HG02610 (cell line): ENCODE measurements around the gene WDR27.
"Not testable (repeated sequence)": the region's sequence is repeated elsewhere in the genome, so short reads cannot be mapped to it uniquely, and the experiment has no call there.

Experiments
- ATAC-seq: cut with Tn5 transposase; IDR thresholded peaks from one replicate; pipeline ENCODE4 v1.9.1; 2021; ENCODE audit warnings: mild to moderate bottlenecking, moderate library complexity; ENCODE audit not compliant: unreplicated experiment

The WDR27 gene

DNA sequence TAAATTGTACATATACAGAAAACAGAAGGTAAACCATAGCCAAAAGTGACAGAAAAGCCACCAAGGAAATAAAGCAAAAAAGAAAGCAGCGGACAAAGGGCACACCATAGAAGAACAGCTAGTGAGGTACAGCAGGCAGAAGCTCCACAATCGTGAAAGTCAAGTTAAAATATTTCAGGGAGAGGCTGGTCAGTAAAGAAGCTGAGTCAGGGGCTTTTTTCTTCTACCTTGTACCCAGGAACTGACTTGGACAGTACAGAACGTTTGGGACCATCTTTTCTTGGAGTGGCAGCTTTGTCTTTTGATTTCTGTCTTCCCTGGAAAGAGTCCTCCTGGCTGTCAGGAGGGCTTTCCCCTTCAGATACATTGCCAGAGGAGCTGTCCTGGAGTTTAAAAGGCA lies 8.2 kb upstream of the WDR27 start:
- no peak for ATAC-seq

DNA sequence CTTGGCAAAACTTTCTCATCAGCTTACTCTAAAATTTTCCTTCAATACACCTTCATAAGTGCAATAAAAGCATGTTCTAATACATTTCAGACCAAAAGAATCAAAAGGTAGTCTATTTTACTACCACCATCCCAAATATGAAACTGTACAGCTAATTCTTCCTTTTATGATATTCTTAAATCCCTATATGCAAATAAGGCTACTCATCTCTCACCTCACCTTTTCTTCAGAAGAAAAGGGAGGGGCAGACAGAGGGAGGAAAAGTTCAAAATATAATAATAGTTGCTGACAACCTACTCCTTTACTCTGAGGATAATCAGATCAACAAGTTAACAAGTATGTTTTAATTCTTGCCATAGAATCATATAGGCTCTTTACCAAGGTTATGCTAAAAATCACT lies 7.5 kb upstream of the WDR27 start:
- ATAC-seq, result peak; percentile 61

DNA sequence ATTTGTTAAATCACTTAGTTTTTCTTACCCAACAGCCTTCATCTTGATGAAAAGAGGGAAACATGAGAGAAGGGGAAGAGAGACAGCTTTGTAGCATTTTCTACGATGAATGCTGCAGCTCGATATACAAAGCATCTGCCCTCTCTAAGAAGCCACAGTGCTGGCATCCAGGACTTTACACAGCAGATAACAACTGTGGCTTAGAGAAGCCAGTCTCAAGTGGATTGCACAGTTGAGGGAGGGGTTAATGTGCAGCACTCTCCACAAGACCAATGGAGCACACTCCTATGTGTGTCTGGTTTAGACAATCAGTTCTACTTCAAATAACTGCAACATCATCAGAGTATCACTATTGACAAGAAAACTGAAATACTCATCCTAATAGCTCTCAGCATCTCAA lies 5.9 kb upstream of the WDR27 start:
- no peak for ATAC-seq

DNA sequence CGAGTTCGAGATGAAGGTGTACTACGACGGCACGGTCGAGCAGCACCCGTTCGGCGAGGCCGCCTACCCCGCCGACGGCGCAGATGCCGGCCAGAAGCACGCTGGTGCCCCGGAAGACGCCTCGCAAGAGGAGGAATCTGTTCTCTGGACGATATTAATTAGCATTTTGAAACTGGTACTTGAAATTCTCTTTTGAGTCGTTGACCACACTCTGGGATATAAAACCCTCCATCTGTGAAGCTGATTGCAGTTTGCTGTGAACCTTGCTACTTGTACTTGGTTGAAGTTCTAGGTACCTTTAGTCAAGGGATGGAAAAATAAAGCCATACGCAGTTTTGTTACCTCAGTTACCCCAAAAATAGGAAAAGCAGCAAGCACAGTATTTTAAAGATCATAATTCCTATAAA lies 1.0 kb upstream of the WDR27 start:
- no peak for ATAC-seq

DNA sequence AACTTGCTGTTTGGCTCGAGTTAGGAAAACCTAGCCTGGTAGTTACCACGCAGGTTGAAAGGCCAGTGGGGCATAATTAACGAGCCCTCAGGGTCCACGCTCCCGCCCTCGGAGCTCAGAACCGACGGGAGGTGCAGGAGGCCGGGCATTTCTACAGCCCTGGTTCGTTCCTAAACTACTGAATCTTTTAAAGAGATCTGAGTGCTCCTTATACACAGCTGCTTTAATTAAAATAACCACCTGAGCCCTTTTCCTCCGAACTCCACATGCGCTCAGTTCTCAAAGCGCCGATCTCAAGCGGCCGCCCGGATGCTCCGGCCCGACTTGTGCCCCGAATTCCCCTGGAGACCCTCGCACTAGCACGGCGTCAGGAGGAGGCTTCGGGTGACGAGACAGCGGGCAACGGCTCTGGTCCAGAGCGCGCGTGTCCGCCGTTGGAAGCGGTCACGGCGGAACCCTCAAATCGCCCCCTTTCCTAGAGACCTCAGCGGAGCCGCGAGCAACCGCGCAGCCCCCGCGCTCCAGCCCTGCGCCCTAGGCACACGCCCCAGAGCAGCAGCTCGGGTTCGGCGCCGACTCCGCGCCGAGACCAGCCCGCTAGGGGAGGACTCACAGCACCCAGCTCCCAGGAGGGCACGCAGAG lies 397 bp downstream of the WDR27 start:
- peak; percentile 8 for ATAC-seq

- ATAC-seq, result no peak
These were observed 1.5 kb downstream of the WDR27 start for GRCh38 chr6:169700296-169700695.

- not testable (repeated sequence) for ATAC-seq
These were observed 4.7 kb downstream of the WDR27 start for GRCh38 chr6:169697115-169697514.

DNA sequence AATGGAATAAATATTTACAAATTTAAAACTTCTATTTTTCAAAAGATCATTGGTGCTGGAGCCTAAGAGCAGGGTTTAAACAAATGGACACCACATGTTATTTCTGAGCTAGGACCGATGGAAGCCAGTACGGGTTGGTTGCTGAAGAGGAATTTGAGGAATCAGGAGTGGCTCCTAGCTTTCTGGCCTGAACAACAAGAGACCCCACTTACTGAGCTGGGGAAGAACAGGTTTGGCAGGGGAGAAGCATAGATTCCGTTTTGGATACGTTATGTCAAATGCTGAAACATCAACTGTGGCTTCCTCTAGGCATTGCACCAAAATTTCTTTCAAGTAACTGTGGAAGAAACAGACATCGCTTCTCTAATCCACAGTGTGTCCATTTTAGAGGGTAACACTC lies 6.7 kb downstream of the WDR27 start:
- no peak for ATAC-seq

DNA sequence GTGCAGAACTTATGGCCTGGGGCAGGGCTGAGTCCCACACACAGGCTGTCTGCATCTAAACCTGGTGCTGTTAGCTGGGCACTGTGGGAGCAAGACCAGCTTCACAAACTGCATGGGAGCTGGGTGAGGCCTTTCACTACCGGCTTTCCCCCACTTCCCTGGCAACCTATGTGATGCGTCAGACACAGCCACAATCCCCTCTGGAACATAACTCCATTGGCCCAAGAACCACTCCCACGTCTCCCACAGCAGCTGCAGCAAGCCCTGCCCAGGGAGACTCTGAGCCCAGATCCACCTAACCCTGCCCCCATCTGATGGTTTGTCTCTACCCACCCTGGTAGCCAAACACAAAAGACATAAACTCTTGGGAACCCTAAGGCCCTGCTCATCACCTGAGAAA lies 9.3 kb downstream of the WDR27 start:
- no peak for ATAC-seq

DNA sequence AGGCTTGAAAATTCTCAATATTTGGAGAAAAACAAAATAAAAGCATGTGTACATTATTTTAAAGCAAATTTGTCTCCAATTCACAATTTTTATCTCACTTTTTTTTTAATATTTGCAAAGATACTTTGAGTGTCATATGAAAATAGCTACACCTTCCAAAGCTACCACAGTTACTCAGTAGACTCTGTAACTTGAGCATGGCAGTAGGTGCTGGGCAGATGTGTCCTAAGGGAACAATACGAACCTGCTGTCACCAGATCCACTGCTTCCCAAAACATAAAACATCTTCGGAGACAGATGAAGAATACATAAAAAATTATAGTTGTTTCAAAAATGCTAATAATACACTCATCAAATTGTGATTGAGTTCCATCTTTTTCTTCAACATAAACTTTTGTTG lies 10.6 kb downstream of the WDR27 start:
- ATAC-seq, result no peak

- ATAC-seq, result no peak
These were observed 12.5 kb downstream of the WDR27 start for GRCh38 chr6:169689287-169689686.

- ATAC-seq, result no peak
These were observed 16.0 kb downstream of the WDR27 start for GRCh38 chr6:169685860-169686259.

- ATAC-seq, result no peak
These were observed 17.8 kb downstream of the WDR27 start for GRCh38 chr6:169684056-169684455.

- ATAC-seq, result no peak
These were observed 23.5 kb downstream of the WDR27 start for GRCh38 chr6:169678342-169678741.

DNA sequence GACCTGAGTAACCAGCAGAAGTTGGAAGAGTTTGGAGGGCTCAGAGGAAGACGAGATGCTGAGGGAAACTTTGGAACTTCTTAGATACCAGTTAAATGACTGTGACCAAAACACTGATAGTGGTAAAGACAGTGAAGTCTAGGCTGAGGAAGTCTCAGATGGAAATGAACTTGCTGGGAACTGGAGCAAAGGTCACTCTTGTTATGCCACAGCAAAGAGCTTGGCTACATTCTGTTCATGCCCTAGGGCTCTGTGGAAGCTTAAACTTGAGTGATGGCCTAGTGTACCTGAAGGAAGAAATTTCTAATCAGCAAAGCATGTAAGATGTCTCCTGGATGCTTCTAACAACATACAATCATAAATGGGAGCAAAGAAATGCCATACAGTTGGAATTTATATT lies 24.7 kb downstream of the WDR27 start:
- ATAC-seq, result no peak

GRCh38 chr6:169675011-169675410 lies 26.8 kb downstream of the WDR27 start:
- no peak for ATAC-seq

DNA sequence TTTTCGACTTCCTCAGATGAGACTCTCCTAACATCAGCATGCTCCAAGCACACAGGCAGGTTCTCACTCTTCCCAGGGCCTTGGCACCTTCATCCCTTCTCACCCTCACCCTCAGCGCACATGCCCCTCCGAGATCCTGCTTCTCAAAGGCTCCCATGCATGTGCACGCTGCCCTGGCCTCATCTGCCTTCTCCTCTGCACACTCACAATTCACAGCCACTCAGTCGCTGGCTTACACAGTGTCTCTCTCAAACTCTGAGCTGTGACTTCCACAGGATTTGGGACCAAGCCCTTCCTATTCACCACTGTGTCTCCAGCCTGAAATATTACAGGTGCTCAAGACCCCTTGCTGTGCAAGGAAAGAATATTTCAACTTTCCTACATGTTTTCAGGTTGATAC lies 30.3 kb downstream of the WDR27 start:
- no peak for ATAC-seq

GRCh38 chr6:169669889-169670288 lies 31.9 kb downstream of the WDR27 start:
- ATAC-seq, result no peak

- ATAC-seq, result no peak
These were observed 32.7 kb downstream of the WDR27 start for GRCh38 chr6:169669147-169669546.

GRCh38 chr6:169668203-169668847 lies 33.5 kb downstream of the WDR27 start:
- no peak for ATAC-seq

GRCh38 chr6:169667716-169668115 lies 34.1 kb downstream of the WDR27 start:
- ATAC-seq, result no peak

- no peak for ATAC-seq
These were observed 35.4 kb downstream of the WDR27 start for GRCh38 chr6:169666441-169666840.

DNA sequence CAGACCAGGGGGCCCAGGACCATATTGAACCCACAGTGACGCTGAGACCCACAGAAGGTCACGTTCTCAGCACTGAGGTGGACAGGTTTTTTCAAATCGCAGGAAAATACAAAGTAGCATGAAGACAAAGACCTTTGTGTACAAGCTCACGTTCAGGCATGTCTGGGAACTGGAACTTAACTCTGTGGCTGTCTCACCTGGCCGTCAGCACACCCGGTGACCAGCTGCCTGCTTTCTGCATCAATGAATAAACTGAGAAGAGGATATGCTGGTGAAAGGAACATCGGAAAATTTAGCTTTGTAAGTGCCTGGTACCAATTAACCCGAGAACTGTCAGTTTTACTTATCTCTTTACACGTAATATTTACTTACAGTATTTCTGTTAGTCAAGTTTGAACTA lies 36.5 kb downstream of the WDR27 start:
- no peak for ATAC-seq
